GM19397 (cell line): ENCODE measurements around the gene DNMT3B.
"Not testable (repeated sequence)": the region's sequence is repeated elsewhere in the genome, so short reads cannot be mapped to it uniquely, and the experiment has no call there.

ENCODE experiments used
- ATAC-seq: cut with Tn5 transposase; IDR thresholded peaks from one replicate; pipeline ENCODE4 v1.9.1; 2021; ENCODE audit warnings: mild to moderate bottlenecking, moderate library complexity; ENCODE audit not compliant: unreplicated experiment

DNMT3B gene

GRCh38 chr20:32789896-32790750 lies 27.9 kb downstream of the DNMT3B start:
- ATAC-seq: no peak

- ATAC-seq: no peak
Observed at GRCh38 chr20:32790751-32791057, 28.5 kb downstream of the DNMT3B start.

GRCh38 chr20:32792316-32792715 lies 30.1 kb downstream of the DNMT3B start:
- ATAC-seq: peak; percentile 67

DNA sequence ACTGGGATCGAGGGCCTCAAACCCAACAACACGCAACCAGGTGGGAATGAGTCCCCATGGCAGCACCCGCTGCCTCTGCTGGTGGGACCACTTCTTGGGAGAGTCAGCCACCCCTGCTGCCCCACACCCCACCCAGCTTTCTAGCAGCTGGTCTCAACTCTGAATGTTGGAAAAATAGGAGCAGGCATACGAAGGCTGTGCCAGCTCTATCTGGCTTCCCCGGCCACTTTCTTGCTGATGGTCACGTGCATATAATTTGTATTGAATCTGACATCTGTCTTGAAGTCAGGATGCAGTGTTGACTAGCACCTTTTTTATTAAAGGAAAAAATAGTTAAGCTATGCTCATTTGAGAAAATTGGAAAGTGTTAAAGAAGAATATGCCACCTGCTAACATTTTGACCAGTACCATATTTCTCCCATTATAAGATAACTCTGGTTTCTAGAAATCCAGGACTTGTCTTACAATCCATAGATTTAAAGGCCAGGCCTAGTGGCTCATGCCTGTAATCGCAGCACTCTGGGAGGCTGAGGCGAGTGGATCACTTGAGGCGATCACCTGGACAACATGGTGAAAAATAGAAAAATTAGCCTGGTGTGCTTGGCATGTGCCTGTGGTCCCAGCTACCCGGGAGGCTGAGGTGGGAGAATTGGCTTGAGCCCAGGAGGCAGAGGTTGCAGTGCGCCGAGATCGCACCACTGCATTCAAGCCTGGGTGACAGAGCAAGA lies 30.7 kb downstream of the DNMT3B start:
- ATAC-seq: no peak

DNA sequence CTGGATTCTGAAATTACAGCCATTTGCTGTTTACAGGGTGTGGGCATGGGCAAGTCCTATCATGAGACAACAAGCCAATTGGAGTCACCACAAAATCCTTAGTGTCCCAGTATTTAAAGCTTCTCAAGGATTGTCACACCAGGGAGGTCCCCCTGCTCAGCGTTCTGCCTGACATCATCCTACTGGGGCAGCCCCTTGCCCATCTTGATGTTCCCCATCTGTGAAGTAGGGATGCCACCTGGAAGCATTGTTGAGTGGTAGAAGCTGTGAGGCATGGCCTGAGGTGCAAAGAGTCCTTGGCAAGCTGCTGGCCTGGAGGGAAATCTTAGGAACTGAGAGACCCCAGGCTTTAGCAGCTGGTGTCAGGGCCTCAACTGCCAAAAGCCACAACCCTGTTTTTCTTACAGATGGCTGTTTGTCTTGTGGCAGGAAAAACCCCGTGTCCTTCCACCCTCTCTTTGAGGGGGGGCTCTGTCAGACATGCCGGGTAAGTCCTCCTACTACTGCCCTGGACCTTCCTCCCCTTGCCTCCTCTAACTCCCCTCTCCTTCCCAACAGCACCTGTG lies 34.3 kb downstream of the DNMT3B start:
- no peak for ATAC-seq

GRCh38 chr20:32796981-32797451 lies 34.8 kb downstream of the DNMT3B start:
- ATAC-seq: no peak

DNA sequence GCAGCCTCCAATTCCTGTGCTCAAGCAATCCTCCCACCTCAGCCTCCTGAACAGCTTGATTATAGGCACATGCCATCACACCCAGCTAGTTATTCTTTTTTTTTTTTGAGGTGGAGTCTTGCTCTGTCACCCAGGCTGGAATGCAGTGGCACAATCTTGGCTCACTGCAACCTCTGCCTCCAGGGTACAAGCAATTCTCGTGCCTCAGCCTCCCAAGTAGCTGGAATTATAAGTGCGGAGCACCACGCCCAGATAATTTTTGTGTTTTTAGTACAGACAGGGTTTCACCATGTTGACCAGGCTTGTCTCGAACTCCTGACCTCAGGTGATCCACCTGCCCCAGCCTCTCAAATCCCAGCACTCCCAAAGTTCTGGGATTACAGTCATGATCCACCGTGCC lies 35.4 kb downstream of the DNMT3B start:
- not testable (repeated sequence) for ATAC-seq

DNA sequence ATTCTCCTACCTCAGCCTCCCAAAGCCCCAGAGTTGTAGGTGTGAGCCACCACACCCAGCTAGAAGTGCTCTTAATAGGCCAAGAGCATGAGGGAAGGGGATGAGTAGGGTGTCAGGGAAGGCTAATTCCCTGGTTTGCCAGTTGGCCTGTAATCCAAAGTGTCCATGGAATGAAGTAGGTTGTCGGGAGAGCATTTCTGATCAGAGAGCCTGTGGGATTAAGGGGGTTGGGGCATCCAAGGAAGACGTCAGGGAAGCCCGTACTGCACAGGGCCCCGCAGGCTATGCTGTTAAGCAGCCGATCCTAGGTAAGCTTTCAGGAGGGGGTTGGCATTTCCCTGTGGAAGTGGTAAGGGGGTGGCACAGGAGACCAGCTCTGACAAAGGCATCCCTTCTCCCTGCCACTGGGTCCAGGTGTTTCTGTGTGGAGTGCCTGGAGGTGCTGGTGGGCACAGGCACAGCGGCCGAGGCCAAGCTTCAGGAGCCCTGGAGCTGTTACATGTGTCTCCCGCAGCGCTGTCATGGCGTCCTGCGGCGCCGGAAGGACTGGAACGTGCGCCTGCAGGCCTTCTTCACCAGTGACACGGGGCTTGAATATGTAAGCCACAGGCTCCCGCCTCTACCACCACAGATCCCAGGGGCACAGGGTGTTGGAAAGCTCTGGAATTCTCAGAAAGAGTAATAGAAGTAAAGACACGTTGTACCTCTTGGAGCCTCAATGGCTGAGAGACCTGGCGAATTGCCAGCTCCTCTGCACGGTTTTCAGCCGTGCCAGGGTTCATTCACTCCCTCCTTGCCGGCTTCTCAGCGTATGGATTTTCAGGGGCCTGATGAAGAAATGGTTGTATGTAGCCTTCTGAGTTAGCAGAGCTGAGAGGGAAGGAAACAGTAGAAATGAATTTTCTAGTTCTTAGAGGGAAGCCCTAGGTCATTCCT lies 36.1 kb downstream of the DNMT3B start:
- ATAC-seq: no peak

DNA sequence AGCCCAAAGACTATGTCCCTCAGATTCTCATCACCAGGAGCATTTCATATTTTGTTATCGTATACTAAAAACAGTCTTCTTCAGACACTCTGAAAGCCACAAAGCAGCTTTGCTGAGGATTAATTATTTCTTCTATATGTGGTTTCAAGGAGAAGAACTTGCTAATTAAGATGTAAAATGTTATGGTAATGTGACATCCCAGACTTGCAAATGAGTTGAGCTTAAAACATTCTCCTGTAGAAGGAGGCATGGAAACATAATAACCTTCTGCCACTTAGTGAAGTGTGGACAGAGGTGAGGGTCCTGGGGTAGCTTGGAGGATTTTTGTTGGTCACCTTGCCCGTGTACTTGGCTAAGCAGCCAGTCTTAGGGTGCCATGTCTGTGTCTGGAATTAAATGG lies 40.9 kb downstream of the DNMT3B start:
- no peak for ATAC-seq

DNA sequence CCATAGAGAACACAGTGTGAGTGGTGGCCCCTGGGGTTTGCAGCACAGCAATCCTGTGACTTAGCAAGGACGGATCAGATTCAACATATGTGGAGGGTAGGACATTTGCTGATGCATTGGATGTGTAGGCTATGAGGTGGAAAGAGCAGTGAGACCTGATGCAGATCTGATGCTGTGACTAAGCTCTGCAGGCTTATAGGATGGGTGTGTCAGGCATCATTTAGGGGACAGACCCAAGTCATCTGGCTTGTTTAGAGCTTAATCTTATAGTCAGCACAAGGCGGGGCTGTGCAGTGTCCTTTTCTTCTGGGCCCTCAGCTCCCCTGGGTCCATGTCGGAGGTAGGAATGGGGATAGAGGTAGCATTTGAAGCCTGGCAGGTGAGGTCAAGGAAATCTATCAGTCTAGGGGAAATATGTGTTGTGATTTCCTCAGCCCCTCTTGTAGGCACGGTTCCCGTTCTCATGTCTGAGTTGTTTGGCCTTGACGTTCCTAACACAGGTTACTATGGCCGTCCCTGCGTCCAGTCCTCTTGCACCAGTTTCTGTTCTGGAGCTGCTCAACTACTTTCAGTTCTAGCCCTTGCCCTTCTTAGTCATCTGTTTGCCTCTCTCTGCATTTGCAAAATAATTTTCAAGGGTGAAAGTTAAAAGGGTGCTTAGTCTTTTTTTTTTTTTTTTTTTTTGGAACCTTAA lies 42.0 kb downstream of the DNMT3B start:
- no peak for ATAC-seq

GRCh38 chr20:32804817-32805216 lies 42.6 kb downstream of the DNMT3B start:
- ATAC-seq: no peak

DNA sequence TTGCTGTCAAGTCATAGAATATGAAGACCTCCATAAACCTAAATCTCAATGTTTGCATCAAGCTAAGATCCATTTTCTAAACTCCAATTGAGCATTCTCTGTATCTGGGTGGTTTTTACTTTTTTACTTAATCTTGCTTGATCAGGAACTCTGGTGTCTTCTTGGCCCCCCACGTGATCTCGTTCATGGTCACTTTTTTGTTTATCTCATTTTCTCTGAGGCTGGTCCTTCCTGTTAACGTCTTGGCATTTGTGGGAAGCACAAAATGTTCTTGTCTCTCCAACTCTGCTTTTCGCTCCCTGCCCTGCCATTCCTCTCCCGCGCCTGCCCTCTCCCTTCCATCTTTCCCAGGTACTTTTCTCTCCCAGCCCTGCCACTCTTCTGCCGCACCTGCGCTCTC lies 43.5 kb downstream of the DNMT3B start:
- no peak for ATAC-seq

- ATAC-seq: no peak
Observed at GRCh38 chr20:32806356-32806755, 44.2 kb downstream of the DNMT3B start.

DNA sequence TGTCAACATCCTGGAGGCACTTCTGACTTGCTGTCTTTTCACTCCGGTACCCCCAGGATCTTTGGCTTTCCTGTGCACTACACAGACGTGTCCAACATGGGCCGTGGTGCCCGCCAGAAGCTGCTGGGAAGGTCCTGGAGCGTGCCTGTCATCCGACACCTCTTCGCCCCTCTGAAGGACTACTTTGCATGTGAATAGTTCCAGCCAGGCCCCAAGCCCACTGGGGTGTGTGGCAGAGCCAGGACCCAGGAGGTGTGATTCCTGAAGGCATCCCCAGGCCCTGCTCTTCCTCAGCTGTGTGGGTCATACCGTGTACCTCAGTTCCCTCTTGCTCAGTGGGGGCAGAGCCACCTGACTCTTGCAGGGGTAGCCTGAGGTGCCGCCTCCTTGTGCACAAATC lies 45.5 kb downstream of the DNMT3B start:
- ATAC-seq: no peak

- no peak for ATAC-seq
Observed at GRCh38 chr20:32808438-32808837, 46.3 kb downstream of the DNMT3B start.

- ATAC-seq: no peak
Observed at GRCh38 chr20:32809907-32810306, 47.7 kb downstream of the DNMT3B start.

DNA sequence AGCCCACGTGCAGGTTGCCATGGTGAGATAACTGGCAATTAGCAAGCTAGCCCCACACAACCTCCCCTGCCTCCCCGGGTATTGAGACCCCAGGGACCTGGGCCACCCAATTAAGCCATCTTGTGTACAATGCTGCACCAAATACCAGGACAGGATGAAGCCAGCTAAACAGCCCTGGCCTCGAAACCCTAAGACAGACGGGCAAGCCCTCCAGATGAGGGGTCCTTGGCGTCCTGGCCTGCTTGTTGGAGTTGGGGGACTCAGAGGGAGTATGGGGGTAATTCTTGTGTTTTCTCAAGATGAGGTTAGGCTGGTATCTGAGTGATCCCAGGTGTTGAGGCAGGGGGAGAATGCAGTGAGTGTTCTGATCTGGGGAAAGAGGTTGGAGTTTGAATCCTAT lies 48.8 kb downstream of the DNMT3B start:
- ATAC-seq: no peak

DNA sequence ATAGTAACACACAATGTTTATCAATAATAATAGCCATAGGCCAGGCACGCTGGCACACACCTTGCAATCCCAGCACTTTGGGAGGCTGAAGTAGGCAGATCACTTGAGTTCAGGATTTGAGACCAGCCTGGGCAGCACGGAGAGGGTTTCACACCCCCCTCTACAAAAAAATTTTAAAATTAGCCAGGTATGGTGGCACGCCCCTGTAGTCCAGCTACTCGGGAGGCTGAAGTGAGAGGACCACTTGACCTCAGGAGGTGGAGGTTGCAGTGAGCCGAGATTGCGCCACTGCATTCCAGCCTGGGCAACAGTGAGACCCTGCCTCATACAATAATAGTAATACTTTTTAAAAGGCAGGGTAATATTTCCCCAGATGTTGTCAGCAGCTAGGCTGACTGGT lies 49.7 kb downstream of the DNMT3B start:
- no peak for ATAC-seq

GRCh38 chr20:32819992-32820697 lies 58.0 kb downstream of the DNMT3B start:
- peak; percentile 59 for ATAC-seq
